K562 (cell line): ENCODE results near the gene NFKBIB. TPM values are rescaled to one million over a fixed set of nuclear protein-coding genes. Genes with fewer than 3 reads are reported as not detected.

Experiments used
- CAMTA2 ChIP-seq: fragments of 250-450 bp; sonication (Bioruptor Pico); conservative IDR thresholded peaks from 2 replicates; pipeline ENCODE4 v1.5.1; 2022
- CREB1 ChIP-seq, 2 experiments: sonication (generic) in 1 of 2; formaldehyde crosslinking in 1 of 2; IDR thresholded peaks; 2 replicates each; pipeline versions ENCODE4 v1.6.1 to v1.8.0; 2012 to 2022; ENCODE audit warnings: inconsistent platforms in 1 of 2, mild to moderate bottlenecking in 1 of 2, missing genetic modification reagents in 1 of 2, moderate library complexity in 1 of 2
- FOXA1 ChIP-seq: fragments of 450-650 bp; IDR thresholded peaks from 2 replicates; pipeline ENCODE4 v1.6.1; 2016; ENCODE audit warnings: mild to moderate bottlenecking, borderline replicate concordance
- GABPB2 ChIP-seq: fragments of 250-450 bp; sonication (Bioruptor Pico); conservative IDR thresholded peaks from 2 replicates; pipeline ENCODE4 v1.5.1; 2021; ENCODE audit warnings: mild to moderate bottlenecking
- GTF2E2 ChIP-seq: fragments of 200-800 bp; sonication (Bioruptor generic); IDR thresholded peaks from 2 replicates; pipeline ENCODE4 v1.6.1; 2016; ENCODE audit warnings: missing genetic modification characterization, missing compliant biosample characterization
- HDAC1 ChIP-seq, 2 experiments: fragments of 450-650 bp; IDR thresholded peaks; 2 replicates each; pipeline ENCODE4 v1.6.1; 2016 to 2017; ENCODE audit warnings: inconsistent platforms in 1 of 2, mild to moderate bottlenecking in 1 of 2, moderate library complexity in 1 of 2
- KLF6 ChIP-seq: fragments of 250-450 bp; sonication (Bioruptor Pico); IDR thresholded peaks from 2 replicates; pipeline ENCODE4 v1.4.0; 2020; ENCODE audit warnings: mild to moderate bottlenecking, moderate library complexity, borderline replicate concordance
- MAFG ChIP-seq: fragments of 450-650 bp; conservative IDR thresholded peaks from 2 replicates; pipeline ENCODE4 v1.6.1; 2016; ENCODE audit warnings: missing genetic modification characterization, missing compliant biosample characterization
- MCM5 ChIP-seq: fragments of 450-650 bp; IDR thresholded peaks from 2 replicates; pipeline ENCODE4 v1.6.1; 2016; ENCODE audit warnings: low read depth
- NFRKB ChIP-seq: fragments of 450-650 bp; IDR thresholded peaks from 2 replicates; pipeline ENCODE4 v1.6.1; 2016; ENCODE audit warnings: low read depth
- PCBP2 ChIP-seq: fragments of 200-400 bp; formaldehyde crosslinking; IDR thresholded peaks from 2 replicates; pipeline ENCODE4 v1.6.1; 2018; ENCODE audit warnings: low read length, low read depth, mild to moderate bottlenecking, moderate library complexity; ENCODE audit not compliant: poor library complexity, severe bottlenecking
- PHF8 ChIP-seq: fragments of 200-600 bp; sonication (generic); IDR thresholded peaks from 2 replicates; pipeline ENCODE4 v1.6.1; 2012; ENCODE audit warnings: mixed run types, mild to moderate bottlenecking, inconsistent platforms, low read length, moderate library complexity, borderline replicate concordance
- XRCC3 ChIP-seq: fragments of 450-650 bp; IDR thresholded peaks from 2 replicates; pipeline ENCODE4 v1.6.1; 2017; ENCODE audit warnings: mild to moderate bottlenecking, moderate library complexity
- ZC3H11A ChIP-seq: IDR thresholded peaks from 2 replicates; pipeline ENCODE4 v1.6.1; 2012; ENCODE audit warnings: low read depth, low read length, improper control_type of control experiment
- ZNF217 ChIP-seq: sonication (generic); formaldehyde crosslinking; IDR thresholded peaks from 2 replicates; pipeline ENCODE4 v1.8.0; 2022; ENCODE audit warnings: mild to moderate bottlenecking, missing genetic modification reagents
- ZNF24 ChIP-seq: fragments of 450-650 bp; IDR thresholded peaks from 2 replicates; pipeline ENCODE4 v1.6.1; 2016
- ZNF57 ChIP-seq: fragments of 450-650 bp; formaldehyde crosslinking; IDR thresholded peaks from 2 replicates; pipeline ENCODE4 v1.4.0; 2020; ENCODE audit warnings: mild to moderate bottlenecking, moderate library complexity
- ZNF589 ChIP-seq: fragments of 200-800 bp; sonication (Bioruptor generic); IDR thresholded peaks from 2 replicates; pipeline ENCODE4 v1.6.1; 2016; ENCODE audit warnings: low read depth, missing genetic modification characterization, missing compliant biosample characterization
- ZNF75A ChIP-seq: fragments of 450-650 bp; formaldehyde crosslinking; IDR thresholded peaks from 2 replicates; pipeline ENCODE4 v1.4.0; 2020; ENCODE audit warnings: mild to moderate bottlenecking
- ZNF77 ChIP-seq: fragments of 250-450 bp; sonication (Bioruptor Pico); IDR thresholded peaks from 2 replicates; pipeline ENCODE4 v1.5.0; 2020
- polyA plus RNA-seq, 8 experiments: library from polyadenylated mRNA; depleted of rRNA in 4 of 8; stranded (reverse) in 5 of 8; unstranded in 3 of 8; fragments of >200 nt; fragmentation: Nextera tagmentation in 2 of 8; fragmentation: Illumina TruSeq in 1 of 8; extraction: Ambion mirVana in 2 of 8; extraction: Trizol in 1 of 8; gene quantifications; 2 replicates each; pipeline versions ENCODE4 v1.2.1 to v1.2.3, GENCODE V29; 2011 to 2014; ENCODE audit warnings: inconsistent platforms in 1 of 8, missing spikeins in 1 of 8
- total RNA-seq, 7 experiments: library from RNA; depleted of rRNA in 6 of 7; stranded (reverse); fragments of >200 nt in 6 of 7; fragmentation: Illumina TruSeq in 2 of 7; extraction: Trizol in 2 of 7; gene quantifications; 2 replicates each; pipeline versions ENCODE4 v1.2.1 to v1.2.3, GENCODE V29; 2011 to 2021; ENCODE audit warnings: low replicate concordance in 1 of 7
- TF ChIP-seq, protein P1 (sequence below): sonication (generic); formaldehyde crosslinking; IDR thresholded peaks from 2 replicates; pipeline ENCODE4 v1.5.0; 2020; ENCODE audit warnings: missing genetic modification reagents
- TF ChIP-seq, protein P2 (sequence below): IDR thresholded peaks from 3 replicates; pipeline ENCODE4 v1.6.1; 2011; ENCODE audit warnings: borderline replicate concordance, mild to moderate bottlenecking, moderate library complexity; ENCODE audit not compliant: insufficient read length; ENCODE audit errors: extremely low read depth
- TF ChIP-seq, protein P3 (sequence below): fragments of 250-450 bp; sonication (Bioruptor Pico); IDR thresholded peaks from 2 replicates; pipeline ENCODE4 v1.5.0; 2021
- TF ChIP-seq, protein P4 (sequence below), 2 experiments: fragments of 450-650 bp in 1 of 2; sonication (generic) in 1 of 2; formaldehyde crosslinking in 1 of 2; IDR thresholded peaks in 1 of 2; conservative IDR thresholded peaks in 1 of 2; 2 replicates each; pipeline versions ENCODE4 v1.6.1 to v1.8.1; 2016 to 2023; ENCODE audit warnings: mild to moderate bottlenecking in 2 of 2, moderate library complexity in 2 of 2, inconsistent platforms in 1 of 2, missing genetic modification reagents in 1 of 2

NFKBIB gene
- total and polyA plus RNA-seq, 9 of the 15 experiments (the other 6 are each of a cell fraction or from before 2014, with no cell fraction given) = 1.5 to 44.9 (median 10.4) TPM

DNA sequence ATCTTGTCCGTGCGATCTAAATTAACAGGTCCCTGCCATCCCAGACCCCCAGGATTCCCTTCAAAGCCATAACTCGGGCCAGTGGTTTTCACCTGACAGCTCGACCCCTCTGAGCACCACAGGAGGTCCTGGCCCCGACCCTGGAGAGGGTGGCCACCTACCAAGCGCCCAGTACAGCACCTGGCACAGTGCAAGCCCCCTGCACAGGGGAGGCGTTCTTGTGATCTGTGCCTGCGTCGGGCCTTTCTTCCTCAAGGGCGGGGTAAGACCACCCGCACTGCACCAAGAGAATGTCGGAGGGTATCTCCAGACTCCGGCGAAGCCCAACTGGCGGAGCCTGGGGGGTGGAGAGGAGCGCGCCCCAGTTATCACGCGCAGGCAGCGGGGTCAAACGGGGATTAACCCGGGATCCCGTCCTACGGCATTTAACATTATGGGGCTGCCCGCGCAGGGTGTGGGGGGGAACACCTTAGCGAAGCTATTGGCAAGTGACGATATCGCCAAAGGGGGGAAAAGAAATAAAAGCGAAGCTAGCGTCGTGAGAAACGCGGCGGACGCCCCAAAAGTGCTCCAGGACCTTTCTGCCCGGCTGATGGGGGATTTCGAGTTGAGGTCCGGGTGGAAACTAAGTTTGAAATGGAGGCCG, 48.7 kb upstream of the NFKBIB start (continued):
- TF ChIP-seq, protein P1, sequence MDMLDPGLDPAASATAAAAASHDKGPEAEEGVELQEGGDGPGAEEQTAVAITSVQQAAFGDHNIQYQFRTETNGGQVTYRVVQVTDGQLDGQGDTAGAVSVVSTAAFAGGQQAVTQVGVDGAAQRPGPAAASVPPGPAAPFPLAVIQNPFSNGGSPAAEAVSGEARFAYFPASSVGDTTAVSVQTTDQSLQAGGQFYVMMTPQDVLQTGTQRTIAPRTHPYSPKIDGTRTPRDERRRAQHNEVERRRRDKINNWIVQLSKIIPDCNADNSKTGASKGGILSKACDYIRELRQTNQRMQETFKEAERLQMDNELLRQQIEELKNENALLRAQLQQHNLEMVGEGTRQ (CRISPR knock-in tag) = no peak
- TF ChIP-seq XRCC3 = no peak
- TF ChIP-seq, protein P2, sequence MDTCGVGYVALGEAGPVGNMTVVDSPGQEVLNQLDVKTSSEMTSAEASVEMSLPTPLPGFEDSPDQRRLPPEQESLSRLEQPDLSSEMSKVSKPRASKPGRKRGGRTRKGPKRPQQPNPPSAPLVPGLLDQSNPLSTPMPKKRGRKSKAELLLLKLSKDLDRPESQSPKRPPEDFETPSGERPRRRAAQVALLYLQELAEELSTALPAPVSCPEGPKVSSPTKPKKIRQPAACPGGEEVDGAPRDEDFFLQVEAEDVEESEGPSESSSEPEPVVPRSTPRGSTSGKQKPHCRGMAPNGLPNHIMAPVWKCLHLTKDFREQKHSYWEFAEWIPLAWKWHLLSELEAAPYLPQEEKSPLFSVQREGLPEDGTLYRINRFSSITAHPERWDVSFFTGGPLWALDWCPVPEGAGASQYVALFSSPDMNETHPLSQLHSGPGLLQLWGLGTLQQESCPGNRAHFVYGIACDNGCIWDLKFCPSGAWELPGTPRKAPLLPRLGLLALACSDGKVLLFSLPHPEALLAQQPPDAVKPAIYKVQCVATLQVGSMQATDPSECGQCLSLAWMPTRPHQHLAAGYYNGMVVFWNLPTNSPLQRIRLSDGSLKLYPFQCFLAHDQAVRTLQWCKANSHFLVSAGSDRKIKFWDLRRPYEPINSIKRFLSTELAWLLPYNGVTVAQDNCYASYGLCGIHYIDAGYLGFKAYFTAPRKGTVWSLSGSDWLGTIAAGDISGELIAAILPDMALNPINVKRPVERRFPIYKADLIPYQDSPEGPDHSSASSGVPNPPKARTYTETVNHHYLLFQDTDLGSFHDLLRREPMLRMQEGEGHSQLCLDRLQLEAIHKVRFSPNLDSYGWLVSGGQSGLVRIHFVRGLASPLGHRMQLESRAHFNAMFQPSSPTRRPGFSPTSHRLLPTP = no peak
- TF ChIP-seq, protein P3, sequence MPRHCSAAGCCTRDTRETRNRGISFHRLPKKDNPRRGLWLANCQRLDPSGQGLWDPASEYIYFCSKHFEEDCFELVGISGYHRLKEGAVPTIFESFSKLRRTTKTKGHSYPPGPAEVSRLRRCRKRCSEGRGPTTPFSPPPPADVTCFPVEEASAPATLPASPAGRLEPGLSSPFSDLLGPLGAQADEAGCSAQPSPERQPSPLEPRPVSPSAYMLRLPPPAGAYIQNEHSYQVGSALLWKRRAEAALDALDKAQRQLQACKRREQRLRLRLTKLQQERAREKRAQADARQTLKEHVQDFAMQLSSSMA (CRISPR knock-in tag) = no peak; the same call in 1 of the 2 replicates
- TF ChIP-seq CAMTA2 (CRISPR knock-in tag) = no peak
- TF ChIP-seq MCM5 = no peak
- TF ChIP-seq ZNF217 (CRISPR knock-in tag) = no peak
- no peak for TF ChIP-seq CREB1 (IDR thresholded peaks at IDR 0.05)
- no peak for TF ChIP-seq CREB1 (CRISPR knock-in tag; IDR thresholded peaks at IDR 0.05)
- TF ChIP-seq ZNF24 = no peak
- no peak; the same call in 1 of the 2 replicates for TF ChIP-seq PHF8
- TF ChIP-seq GTF2E2 (tag) = peak; percentile 10
- TF ChIP-seq, protein P4, sequence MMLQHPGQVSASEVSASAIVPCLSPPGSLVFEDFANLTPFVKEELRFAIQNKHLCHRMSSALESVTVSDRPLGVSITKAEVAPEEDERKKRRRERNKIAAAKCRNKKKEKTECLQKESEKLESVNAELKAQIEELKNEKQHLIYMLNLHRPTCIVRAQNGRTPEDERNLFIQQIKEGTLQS (IDR thresholded peaks at IDR 0.05) = no peak
- TF ChIP-seq, protein P4 (CRISPR knock-in tag; conservative IDR thresholded peaks at IDR 0.05) = 0 out of 2 replicates have a peak, but pooled peaks have one; percentile 3
- no peak for TF ChIP-seq PCBP2
- no peak for TF ChIP-seq FOXA1
- TF ChIP-seq ZNF75A = no peak
- no peak for TF ChIP-seq ZNF77 (CRISPR knock-in tag)
- TF ChIP-seq ZNF57 (CRISPR knock-in tag) = no peak
- TF ChIP-seq KLF6 (CRISPR knock-in tag) = no peak
- TF ChIP-seq HDAC1 (IDR thresholded peaks at IDR 0.05) = 0 out of 4 replicates have a peak, but pooled peaks of 1 of the 2 experiments have one; percentile 20
- TF ChIP-seq ZC3H11A = no peak
- no peak for TF ChIP-seq MAFG (tag)
- no peak; the same call in 1 of the 2 replicates for TF ChIP-seq NFRKB
- TF ChIP-seq ZNF589 = no peak
- TF ChIP-seq GABPB2 (CRISPR knock-in tag) = no peak
